Skin of body (tissue), 2 donors: ENCODE results near the gene PRKG1. TPM values are rescaled to one million over a fixed set of nuclear protein-coding genes. Genes with fewer than 3 reads are reported as not detected.

Source experiments
- DNase-seq: peaks from one replicate; lab custom pipeline; 2025; lab: John Stamatoyannopoulos, UW
- total RNA-seq: library from RNA; depleted of rRNA; stranded (reverse); fragments of >200 nt; gene quantifications from one replicate; pipeline ENCODE4 v1.2.3, GENCODE V29; 2014

The PRKG1 gene
- total RNA-seq, 1 donor from 2014 or later: 41.8 TPM

DNA sequence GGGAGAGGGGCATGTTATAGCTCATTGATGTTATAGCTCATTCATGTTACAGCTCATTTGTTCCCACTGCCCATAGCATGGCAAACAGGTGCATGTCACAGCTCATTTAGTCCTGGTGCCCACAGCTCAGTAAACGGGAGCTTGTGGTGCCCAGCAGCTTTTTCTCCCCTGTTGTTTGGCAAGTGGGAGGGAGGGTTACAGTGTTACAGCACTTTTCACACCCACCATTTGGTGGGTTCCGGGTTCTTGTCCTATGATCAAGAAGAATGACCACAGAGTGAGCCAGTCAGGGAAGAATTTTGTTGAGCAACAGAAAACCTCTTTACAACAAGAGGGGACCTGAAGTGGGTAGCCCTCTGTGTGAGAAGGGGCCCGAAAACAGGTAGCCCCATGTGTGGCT, 787.9 kb downstream of the PRKG1 start:
- DNase-seq: no peak

DNA sequence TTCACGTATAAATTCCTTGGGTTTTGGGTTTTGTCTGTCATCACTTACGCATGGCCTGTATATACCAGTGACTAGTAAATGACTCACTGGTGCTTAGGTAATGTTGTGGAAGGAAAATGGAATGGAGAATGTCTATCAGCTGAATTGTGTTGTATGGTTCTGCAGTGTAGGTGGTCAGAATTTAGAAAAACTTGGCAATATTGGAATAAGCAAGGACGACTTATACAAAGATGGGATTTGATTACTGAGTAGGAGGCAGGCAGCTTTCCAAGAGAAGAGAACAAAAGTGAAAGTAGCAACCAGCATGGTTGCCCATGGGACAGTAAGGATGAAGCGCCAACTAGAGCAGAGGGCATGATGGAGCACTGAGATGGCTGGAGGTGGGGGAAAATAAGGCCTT, 793.7 kb downstream of the PRKG1 start:
- DNase-seq: no peak

DNA sequence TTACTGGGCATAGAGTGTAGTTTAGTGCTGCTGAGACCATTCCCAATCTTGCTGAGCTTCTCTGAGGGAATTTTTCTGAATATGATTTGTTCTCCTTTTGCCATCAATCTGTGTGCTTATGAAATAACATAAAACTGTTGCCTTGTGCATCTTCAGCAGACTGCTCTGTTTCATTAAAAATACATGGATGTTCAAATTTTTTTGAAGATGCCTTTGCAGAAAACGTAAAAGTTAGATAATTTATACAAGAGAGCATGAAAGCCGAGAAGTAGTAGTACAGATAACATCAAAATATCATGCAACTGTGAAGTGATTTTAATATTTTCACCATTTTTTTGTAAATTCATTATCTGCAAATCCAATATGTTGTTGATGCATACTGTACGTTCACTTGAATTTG, 799.8 kb downstream of the PRKG1 start:
- no peak for DNase-seq

DNA sequence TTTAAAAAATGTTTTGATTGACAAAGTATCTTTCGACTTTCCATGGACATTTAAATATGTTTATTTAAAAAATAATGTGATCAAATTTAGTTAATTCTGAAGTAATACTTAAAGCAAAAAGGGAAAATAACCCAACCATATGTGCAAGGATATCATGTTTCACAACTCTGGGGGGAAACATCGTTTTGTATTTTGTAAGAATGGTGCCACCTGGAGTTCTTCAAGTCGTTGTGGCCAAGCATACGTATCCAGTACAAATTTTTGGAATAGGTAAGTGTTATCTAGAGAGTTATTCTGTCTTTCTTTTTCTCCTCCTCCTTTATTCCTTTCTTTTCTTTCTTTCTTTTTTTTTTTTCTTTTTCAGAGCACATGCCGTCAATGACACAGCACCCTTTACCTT, 801.3 kb downstream of the PRKG1 start:
- no peak for DNase-seq

DNA sequence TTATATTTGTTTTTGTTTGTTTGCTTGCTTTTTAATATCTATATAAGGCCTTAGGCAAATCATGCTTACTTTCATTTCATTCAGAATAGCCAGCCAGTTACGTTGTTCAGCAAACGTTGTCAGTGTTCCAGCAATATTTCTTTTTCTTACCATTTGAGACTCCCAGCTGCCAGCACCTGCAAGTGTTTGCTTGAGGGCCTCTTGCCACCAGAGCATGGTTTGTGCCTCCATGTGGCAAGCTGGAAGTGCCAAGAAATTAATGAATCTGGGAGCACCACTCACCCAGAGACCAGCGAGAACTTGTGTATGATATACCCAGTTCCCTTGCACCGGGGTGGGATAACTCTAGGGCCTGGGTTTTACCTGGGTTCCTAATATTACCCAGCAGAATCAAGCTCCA, 802.2 kb downstream of the PRKG1 start:
- no peak for DNase-seq

DNA sequence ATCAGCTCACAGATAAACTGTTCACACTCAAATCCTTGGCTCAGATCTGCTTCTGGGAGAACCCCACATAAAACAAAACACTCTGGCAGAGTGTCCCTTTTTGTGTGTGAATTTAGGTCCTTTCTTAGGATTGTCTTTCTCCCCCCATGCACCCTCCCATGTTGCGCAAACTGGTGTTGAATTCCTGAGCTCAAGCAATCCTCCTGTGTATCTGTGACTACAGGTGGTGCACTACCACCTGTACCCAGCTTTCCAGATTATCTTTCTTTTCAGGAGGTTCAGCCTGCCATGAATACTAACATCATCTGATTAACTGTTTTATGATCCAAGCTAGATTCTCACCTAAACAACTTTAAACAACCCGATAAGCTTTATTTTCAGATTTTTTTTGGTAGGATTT, 802.7 kb downstream of the PRKG1 start:
- no peak for DNase-seq

DNA sequence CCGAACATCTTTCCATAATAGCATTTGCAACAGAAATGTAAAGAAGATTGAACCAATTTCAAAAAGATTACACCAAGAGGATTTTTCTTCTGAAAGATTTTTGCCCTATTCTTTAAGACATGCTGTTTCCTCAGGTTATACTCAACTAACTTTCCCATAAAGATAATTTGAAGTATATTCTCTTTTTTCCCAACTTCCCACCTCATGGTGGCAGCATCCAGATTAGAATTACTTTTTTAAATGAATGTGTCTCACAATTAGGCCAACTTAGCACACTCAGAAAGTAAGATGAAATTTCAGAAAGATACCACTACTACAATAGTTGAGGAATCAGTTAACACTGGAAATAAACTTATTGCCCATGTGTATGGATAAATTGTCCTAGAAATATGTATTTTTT, 803.3 kb downstream of the PRKG1 start:
- DNase-seq: no peak

DNA sequence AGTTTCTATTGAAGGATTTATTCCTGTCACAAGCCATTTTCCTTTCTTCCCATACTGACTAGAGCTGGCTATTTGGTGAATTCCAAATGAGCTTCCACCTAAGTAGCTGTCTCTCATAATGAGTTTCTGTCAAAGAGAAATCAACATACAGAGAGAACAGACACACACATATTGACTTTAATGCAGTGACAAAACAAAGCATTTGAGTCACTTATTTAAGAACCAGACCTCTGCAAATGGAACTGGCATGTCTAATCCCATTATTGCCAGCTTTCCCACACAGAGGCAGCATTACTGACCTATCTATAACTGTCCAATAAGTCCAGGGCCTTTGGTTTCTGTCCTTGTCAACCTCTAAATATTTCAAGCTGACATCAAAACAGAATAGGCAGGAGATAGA, 804.4 kb downstream of the PRKG1 start:
- peak; percentile 44 for DNase-seq

DNA sequence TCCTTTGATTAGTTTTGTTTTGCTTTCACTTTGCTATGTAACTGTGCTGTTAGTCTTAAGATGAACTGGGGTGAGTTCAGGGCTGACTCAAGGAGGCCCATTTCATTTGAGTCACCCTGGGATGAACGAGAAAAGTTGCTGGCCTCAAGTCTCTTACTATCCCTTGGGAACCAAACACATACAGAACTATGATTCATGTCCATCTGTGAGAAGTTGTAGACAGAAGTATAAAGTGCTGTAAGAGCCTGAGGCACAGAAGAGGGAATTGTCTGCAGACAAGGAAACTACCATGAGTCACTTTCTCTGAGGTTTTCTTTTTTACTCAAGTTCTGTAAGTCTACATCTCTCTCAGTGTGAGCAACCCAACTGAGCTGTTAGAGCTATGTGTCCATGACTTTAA, 805.0 kb downstream of the PRKG1 start:
- DNase-seq: peak; percentile 88

DNA sequence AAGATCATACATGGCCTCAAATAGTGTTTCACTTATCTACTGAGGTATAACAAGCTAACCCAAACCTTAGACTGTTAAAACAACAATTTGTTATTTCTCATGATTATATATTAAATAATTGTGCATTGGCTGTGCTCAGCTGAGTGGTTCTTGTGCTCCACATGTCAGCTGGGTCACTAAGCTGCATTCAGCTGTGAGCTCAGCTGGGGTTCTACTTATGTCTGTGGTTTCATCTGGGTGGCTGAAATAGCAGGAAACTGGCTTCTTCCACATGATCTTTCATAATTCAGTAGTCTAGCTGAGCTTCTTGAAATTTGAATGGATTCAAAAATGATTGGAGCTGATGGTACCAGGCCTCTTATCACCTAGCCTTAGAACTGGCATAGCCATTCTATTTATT, 806.9 kb downstream of the PRKG1 start:
- no peak for DNase-seq

DNA sequence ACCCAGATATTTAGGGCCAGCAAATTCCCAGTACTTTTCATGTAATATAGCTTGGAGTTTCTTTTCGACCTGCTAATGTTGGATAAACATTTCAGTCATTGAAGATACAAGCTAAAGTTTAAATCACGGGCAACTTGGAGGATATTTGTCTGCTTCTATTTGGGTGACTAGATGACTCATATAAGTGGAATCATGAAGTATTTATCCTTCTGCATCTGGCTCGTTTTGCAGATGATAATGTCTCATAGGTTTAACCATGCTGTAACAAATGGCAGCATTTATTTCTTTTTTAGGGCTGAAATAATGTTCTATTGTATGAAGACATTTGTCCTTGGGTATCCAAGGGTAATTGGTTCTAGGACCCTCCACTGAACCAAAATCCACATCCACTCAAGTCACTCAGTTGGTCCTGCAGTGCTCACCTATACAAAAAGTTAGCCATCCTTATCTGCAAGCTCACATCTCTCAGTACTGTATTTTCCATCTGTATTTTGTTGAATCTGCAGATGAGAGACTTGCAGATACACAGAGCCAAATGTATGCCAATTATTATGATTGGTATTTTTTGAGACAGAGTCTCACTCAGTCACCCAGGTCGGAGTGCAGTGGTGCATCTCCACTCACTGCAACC, 812.3 kb downstream of the PRKG1 start:
- DNase-seq: no peak

DNA sequence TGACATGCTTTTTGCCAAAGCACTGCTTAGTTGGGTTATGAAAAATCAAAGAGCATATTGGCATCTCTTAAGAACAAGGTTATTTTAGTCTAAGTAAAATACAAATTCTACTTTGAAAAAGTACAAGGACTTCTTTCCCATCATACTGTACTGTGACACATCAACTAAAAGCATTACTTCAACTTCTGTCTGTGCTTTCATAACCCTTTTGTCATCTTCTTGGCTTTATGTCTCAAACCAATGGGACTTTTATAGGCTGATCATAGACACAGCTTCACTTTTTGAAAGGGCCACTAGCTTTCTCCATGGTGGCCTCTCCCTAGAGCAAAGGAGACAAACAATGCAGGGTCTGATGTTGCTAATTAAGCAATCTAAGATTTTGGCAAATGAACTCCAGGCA, 814.0 kb downstream of the PRKG1 start:
- no peak for DNase-seq

DNA sequence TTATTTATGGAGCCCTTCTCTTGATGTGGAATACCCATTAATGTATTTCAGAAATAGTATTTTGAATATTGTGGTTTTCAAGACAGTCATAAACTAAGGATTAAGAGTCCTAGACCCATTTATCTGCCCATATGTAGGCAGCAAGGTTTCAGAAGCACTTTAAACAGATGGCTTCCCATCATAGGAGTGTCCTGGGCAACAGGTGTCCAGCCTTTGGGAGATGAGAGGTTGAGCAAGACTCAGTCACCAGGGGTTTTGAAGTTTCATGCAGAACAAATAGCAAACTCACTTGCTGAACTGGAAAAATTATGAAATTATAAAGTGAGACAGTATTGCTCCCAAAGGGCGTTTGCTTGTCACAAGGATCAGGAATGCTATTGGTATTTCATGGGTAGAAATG, 818.0 kb downstream of the PRKG1 start:
- no peak for DNase-seq

DNA sequence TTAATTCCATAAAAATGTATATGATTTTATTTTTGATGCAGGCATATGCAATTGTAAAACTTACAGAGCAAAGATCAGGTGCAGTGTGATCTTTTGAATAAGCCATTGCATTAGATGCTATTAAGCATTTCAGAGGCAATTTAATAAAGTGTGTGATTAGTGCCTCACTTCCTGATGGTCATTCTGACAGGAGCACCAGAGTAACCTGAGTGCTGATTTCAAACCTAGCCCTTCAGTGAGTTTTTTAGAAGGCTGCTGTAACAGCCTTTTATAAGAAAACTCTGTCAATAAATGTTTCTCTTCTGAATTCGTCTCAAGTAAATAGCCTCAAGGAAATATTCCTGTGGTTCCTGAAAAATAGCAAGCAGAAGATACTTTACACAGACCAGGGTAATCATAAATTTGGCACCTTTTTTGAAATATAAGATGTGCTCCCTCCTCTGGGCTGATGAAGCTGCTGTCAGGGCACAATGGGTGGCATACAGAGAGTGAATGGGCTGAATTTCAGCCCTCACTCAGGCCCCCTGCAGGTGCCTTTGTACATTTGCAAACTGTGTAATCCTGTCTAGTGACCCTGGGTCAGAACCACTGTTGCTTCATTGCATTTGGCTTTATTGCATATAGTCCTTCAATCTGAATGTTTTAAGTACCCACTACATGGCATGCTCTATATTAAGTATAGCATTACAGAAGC, 818.8 kb downstream of the PRKG1 start:
- no peak for DNase-seq

DNA sequence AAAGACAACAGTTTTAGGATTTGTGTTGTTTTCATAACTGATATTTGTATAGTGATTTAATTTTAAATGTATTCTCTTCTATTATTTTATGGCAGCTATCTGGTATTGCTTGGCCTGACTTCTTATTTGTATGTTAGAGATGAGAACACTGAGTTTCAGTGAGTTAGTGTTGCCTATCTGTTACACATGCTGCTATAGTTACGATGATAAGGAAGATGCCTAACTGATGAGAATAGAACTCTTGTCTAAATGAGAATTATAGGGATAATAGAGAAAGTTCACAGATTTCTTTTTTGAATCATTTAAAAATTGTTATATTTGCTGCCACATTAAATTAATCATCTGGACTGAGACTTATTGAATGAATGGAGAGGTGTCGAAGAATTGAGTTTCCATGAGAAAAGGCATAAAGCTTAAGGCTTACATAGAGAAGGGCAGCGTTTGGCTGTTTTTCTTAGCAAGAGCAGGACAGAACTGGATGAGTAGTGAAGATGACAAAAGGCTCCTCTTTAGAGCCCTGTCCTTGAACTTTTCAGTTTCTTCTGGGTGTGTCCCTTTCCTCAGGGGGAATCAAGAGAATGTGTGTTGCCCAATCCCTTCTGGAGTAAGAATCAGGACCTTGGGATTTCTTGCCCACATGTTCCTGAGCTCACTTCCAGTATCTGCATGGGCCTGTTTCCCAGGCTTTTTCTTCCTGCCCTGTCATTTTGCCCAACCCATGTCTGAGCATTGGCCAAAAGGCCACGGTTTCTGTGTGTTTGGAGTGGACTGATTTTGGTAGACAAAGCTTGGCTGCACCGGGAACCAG, 820.7 kb downstream of the PRKG1 start:
- DNase-seq: peak; percentile 40

DNA sequence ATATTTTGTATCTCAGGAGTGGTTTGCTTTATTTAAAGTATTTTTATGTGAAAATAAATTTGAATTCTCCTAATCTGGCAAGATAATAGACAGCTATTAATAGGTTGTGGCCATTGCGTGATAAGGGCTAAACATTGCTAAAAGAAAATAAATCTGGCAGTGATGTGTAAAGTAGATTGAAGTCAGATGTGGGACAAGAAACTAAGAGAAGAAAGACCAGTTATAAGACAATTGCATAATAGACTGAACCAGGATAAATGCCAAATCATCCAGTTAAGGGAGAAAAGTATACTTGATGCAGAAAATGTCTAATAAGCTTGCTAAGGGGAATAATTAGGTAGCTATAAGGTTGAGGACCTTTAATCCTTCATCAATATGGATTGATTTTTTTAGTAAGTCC, 822.6 kb downstream of the PRKG1 start:
- DNase-seq: peak; percentile 91

DNA sequence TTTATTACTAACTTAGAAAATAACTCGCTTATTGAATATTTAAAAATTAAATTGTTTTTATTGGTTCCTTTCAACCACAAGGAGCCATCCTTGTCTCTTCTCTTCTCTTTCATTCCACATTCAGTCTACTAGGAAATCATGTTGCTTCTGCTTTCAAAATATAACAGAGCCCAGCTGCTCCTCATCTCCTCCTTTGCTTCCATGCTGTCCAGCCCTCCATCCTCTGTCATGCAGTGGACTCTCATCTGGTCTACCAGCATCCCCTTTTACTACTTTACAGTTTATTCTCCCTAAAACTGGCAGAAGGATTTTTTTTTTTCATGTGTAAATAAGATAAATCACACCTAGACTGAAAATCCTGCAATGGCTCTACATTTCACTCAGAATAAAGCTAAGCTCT, 823.3 kb downstream of the PRKG1 start:
- no peak for DNase-seq

DNA sequence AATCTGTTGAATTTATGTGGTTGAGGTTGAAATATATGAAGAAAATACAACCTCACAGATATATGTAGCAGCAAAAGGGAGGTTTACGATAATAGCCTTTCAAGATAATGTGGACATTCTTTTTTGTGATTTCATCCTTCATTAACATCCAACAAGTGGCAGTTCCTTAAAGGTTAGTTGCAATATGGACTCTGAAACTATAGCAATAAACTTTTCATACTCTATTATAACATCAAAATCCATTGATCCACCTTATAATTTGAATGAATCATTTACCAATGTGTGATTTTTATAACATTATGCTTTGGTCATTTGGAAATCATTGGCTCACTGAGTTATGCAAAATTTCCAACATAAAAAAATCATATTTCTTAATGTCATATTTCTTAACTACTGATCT, 825.9 kb downstream of the PRKG1 start:
- no peak for DNase-seq

DNA sequence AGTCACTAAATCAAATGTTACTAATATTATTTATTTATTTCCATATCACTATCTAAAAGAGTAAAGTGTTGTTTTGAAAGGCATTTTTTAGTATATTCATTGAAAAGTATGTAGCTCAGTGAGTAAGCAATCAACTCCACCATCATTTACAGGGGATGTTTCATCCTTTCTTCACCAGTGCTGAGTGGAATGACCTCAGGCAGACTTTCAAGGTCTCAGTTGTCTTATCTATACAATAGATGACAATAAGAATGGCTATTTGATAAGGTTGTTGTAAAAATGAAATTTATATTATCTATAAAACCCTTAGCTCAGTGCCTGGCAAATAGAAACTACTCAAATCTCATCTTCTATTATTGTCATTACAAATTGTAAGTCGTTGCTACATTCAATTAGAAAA, 829.4 kb downstream of the PRKG1 start:
- DNase-seq: no peak

DNA sequence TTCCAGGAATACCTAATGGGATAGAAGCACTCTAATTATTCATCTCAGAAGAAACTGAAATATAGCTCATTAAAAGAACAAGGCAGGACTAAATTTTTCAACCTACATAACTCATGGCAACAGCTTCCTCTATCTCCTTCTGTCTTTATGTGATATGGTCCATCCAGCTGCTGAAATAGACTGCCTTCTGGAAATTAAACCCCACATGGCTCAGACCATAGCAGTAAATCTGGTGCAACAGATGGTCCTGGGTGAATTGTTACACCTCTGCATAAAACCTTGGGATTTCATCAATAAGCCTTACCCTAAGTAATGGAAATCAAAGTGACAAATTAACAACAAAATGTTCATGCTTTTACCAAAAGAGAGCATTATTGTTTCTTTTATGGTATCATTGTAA, 830.7 kb downstream of the PRKG1 start:
- DNase-seq: no peak

DNA sequence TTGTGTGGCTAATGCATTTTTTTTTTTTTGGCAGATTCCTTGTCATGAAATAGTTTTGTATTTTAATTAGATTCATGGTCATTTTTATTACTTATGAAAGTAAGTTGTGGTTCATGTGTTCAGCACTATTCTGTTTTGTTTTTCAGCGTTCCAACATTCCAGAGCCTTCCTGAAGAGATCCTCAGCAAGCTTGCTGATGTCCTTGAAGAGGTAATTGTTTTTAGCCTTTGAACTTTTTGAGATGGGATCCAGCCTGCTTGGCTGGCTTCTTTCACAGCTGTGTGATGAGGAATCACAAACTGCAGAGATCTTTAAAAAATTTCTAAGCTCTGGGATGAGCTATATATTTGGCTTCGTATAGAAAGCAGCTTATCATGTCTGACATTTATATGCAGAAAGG, 833.1 kb downstream of the PRKG1 start:
- DNase-seq: no peak

DNA sequence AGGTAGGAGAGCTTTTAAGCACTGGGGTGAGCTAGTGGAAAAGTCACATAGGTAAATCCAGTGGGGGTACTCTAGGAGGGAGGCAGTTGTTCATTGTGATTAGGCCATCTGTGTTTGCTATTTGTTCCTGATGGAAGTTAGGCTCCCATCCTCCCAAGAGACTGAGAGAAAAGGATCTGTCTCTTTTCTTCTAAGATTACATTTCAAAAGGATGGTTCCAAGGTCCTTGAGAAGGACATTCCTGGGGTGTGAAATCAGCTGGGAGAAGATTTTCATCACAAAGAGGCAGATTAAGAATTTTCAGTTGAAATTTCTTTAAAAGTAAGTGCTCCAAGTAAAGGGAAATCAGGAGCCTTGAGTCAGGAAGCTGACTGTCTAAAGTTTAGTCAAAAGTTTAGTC, 835.9 kb downstream of the PRKG1 start:
- no peak for DNase-seq

DNA sequence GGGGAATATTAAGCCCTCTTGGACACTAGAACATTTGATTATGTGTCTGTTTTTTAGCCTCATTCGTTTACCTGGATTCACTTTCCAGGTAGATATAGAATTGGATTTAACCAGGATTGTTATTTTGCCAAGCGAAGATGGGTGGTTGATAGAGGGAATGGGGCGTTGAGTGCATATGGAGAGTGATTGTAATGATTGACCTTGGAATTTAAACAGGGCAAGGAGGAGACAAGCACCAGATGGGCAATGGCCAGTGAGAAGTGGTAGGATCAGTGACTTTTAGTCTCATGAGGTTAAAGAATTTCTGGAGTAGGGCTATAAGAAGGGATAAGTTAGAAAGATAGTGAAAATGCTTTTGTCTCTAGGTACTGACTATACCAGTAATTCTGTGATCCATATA, 836.3 kb downstream of the PRKG1 start:
- DNase-seq: no peak
